Neuronal stem cell (in vitro differentiated cells): Measurements from ENCODE around the gene ENDOD1.

ENCODE experiments used
- DNase-seq: peaks from one replicate; pipeline ENCODE4 v3.0.0-alpha.2; 2013; ENCODE audit warnings: low spot score
- H2AFZ ChIP-seq: one replicate; pipeline ENCODE4 v1.6.1; 2013; ENCODE audit warnings: mild to moderate bottlenecking, low read length, inconsistent platforms
- H2AK5ac ChIP-seq: 2 replicates; pipeline ENCODE4 v1.6.1; 2013; ENCODE audit warnings: low read depth, mild to moderate bottlenecking, inconsistent platforms, low read length, moderate library complexity, mixed read lengths
- H2BK120ac ChIP-seq: 2 replicates; pipeline ENCODE4 v1.6.1; 2013; ENCODE audit warnings: low read depth, mild to moderate bottlenecking, inconsistent platforms, low read length, moderate library complexity, mixed read lengths
- H2BK12ac ChIP-seq: one replicate; pipeline ENCODE4 v1.6.1; 2013; ENCODE audit warnings: low read length, inconsistent platforms
- H2BK15ac ChIP-seq: 2 replicates; pipeline ENCODE4 v1.6.1; 2013; ENCODE audit warnings: mild to moderate bottlenecking, low read length, inconsistent platforms, mixed read lengths
- H2BK5ac ChIP-seq: one replicate; pipeline ENCODE4 v1.6.1; 2013; ENCODE audit warnings: inconsistent platforms, mild to moderate bottlenecking, low read length, moderate library complexity
- H3K14ac ChIP-seq: one replicate; pipeline ENCODE4 v1.6.1; 2013; ENCODE audit warnings: low read length, inconsistent platforms
- H3K18ac ChIP-seq: 2 replicates; pipeline ENCODE4 v1.6.1; 2013; ENCODE audit warnings: low read length, inconsistent platforms
- H3K23ac ChIP-seq: 2 replicates; pipeline ENCODE4 v1.6.1; 2013; ENCODE audit warnings: low read depth, mild to moderate bottlenecking, mixed read lengths, low read length, inconsistent platforms; ENCODE audit not compliant: poor library complexity
- H3K27ac ChIP-seq: replicated peaks from 3 replicates; pipeline ENCODE4 v1.5.1; 2013; ENCODE audit warnings: low read length, inconsistent platforms
- H3K27me3 ChIP-seq, 3 experiments: 2 replicates each; pipeline ENCODE4 v1.6.1; 2013; ENCODE audit warnings: low read length in 3 of 3, mild to moderate bottlenecking in 2 of 3, inconsistent platforms in 1 of 3, low read depth in 1 of 3, mixed read lengths in 1 of 3, moderate library complexity in 1 of 3; ENCODE audit not compliant: control insufficient read depth in 3 of 3, insufficient read depth in 3 of 3
- H3K36me3 ChIP-seq, 2 donors: replicated peaks in 1 of 2; 2 replicates each; pipeline ENCODE4 v1.6.1; 2013; ENCODE audit warnings: low read length in 2 of 2; ENCODE audit not compliant: control insufficient read depth in 2 of 2, insufficient read depth in 2 of 2
- H3K4ac ChIP-seq: 2 replicates; pipeline ENCODE4 v1.6.1; 2013; ENCODE audit warnings: inconsistent platforms, mild to moderate bottlenecking, low read length, moderate library complexity
- H3K4me1 ChIP-seq, 2 donors: 1 replicate in 1 of 2; 2 replicates in 1 of 2; pipeline ENCODE4 v1.6.1; 2013; ENCODE audit warnings: low read length in 2 of 2, low read depth in 1 of 2; ENCODE audit not compliant: control insufficient read depth in 2 of 2, insufficient read depth in 1 of 2
- H3K4me2 ChIP-seq: one replicate; pipeline ENCODE4 v1.6.1; 2013; ENCODE audit warnings: mild to moderate bottlenecking, low read length, inconsistent platforms; ENCODE audit not compliant: insufficient read depth, poor library complexity, severe bottlenecking
- H3K4me3 ChIP-seq, 2 donors: 2 replicates each; pipeline ENCODE4 v1.5.1; 2013; ENCODE audit warnings: low read length in 2 of 2, mild to moderate bottlenecking in 2 of 2, inconsistent platforms in 1 of 2, moderate library complexity in 1 of 2
- H3K79me1 ChIP-seq: one replicate; pipeline ENCODE4 v1.6.1; 2013; ENCODE audit warnings: low read depth, mild to moderate bottlenecking, inconsistent platforms, low read length, moderate library complexity
- H3K9ac ChIP-seq: one replicate; pipeline ENCODE4 v1.6.1; 2013; ENCODE audit warnings: mild to moderate bottlenecking, low read depth, low read length, inconsistent platforms; ENCODE audit not compliant: poor library complexity
- H3K9me3 ChIP-seq, 2 donors: replicated peaks in 1 of 2; 2 replicates each; pipeline versions ENCODE3 to v1.6.1; 2013; ENCODE audit warnings: low read length in 2 of 2, mild to moderate bottlenecking in 2 of 2, inconsistent platforms in 1 of 2, low read depth in 1 of 2, mixed read lengths in 1 of 2, moderate library complexity in 1 of 2; ENCODE audit not compliant: control insufficient read depth in 2 of 2, insufficient read depth in 1 of 2
- H4K8ac ChIP-seq: one replicate; pipeline ENCODE4 v1.6.1; 2013; ENCODE audit warnings: low read depth, mild to moderate bottlenecking, inconsistent platforms, low read length, moderate library complexity
- H4K91ac ChIP-seq: one replicate; pipeline ENCODE4 v1.6.1; 2013; ENCODE audit warnings: low read length, low read depth, mild to moderate bottlenecking, inconsistent platforms; ENCODE audit not compliant: poor library complexity
- WGBS, 2 donors: extraction: QIAGEN DNeasy Blood & Tissue Kit; methylation state at CpG; one replicate each; pipeline ENCODE4 v1.1.7; 2013; ENCODE audit warnings: missing lambda C conversion rate in 2 of 2, mixed read lengths in 1 of 2; ENCODE audit not compliant: insufficient read length in 2 of 2, insufficient replicate concordance in 1 of 2; ENCODE audit errors: extremely low coverage in 2 of 2; 5-methylcytosine and 5-hydroxymethylcytosine counted together

The ENDOD1 gene

GRCh38 chr11:95163106-95163505 is 73.5 kb downstream of the ENDOD1 start:
- no peak overlapping the region for H2BK120ac ChIP-seq
- H2AK5ac ChIP-seq = no peak overlapping the region
- no peak overlapping the region for H2BK12ac ChIP-seq
- DNase-seq = no peak
- no peak overlapping the region for H2BK5ac ChIP-seq
- no peak overlapping the region for H3K27ac ChIP-seq
- no peak overlapping the region for H3K4me2 ChIP-seq
- H3K9me3 ChIP-seq = peaks cover 0 to 2% of the 10 kb centered on the region in 2 donors
- no peak overlapping the region for H3K9ac ChIP-seq
- H3K4ac ChIP-seq = no peak overlapping the region
- H3K27me3 ChIP-seq = no peaks in the 10 kb centered on the region
- no CpG with 5 or more reads among the region's 4 CpGs for WGBS, 2 donors
- no peaks in the 10 kb centered on the region for H3K79me1 ChIP-seq
- no peak overlapping the region for H3K18ac ChIP-seq
- H4K91ac ChIP-seq = no peak overlapping the region
- no peak overlapping the region for H2BK15ac ChIP-seq
- no peak overlapping the region for H3K4me3 ChIP-seq
- H4K8ac ChIP-seq = no peak overlapping the region
- H2AFZ ChIP-seq = no peak overlapping the region
- H3K14ac ChIP-seq = no peak overlapping the region
- no peak overlapping the region for H3K23ac ChIP-seq
- H3K36me3 ChIP-seq = no peaks in the 10 kb centered on the region
- no peaks in the 10 kb centered on the region for H3K4me1 ChIP-seq

- Histone ChIP-seq H2BK120ac (no peak overlapping the region), H3K27me3 (no peaks in the 10 kb centered on the region), H2BK12ac (no peak overlapping the region), H3K23ac (no peak overlapping the region), H2BK5ac (no peak overlapping the region), H3K9me3 (no peaks in the 10 kb centered on the region), H2BK15ac (no peak overlapping the region), H2AK5ac (no peak overlapping the region), H3K4me3 (no peak overlapping the region), H3K14ac (no peak overlapping the region), H2AFZ (no peak overlapping the region), H4K8ac (no peak overlapping the region), H3K9ac (no peak overlapping the region), H3K27ac (no peak overlapping the region), H3K79me1 (no peaks in the 10 kb centered on the region), H3K36me3 (peaks cover 0 to 9% of the 10 kb centered on the region in 2 donors), H3K4ac (no peak overlapping the region), H4K91ac (no peak overlapping the region), H3K4me2 (no peak overlapping the region), H3K4me1 (no peaks in the 10 kb centered on the region), H3K18ac (no peak overlapping the region)
- no peak for DNase-seq
Measured at GRCh38 chr11:95165638-95166037, 76.0 kb downstream of the ENDOD1 start.

GRCh38 chr11:95166781-95167180 is 77.1 kb downstream of the ENDOD1 start:
- no peak overlapping the region for H3K9ac ChIP-seq
- no peak overlapping the region for H3K4me3 ChIP-seq
- H3K27me3 ChIP-seq = no peaks in the 10 kb centered on the region
- H3K36me3 ChIP-seq = peaks cover 0 to 20% of the 10 kb centered on the region in 2 donors
- H2AK5ac ChIP-seq = no peak overlapping the region
- no peak overlapping the region for H3K18ac ChIP-seq
- H2BK5ac ChIP-seq = no peak overlapping the region
- no peak overlapping the region for H3K14ac ChIP-seq
- no peak overlapping the region for H2BK120ac ChIP-seq
- no peaks in the 10 kb centered on the region for H3K9me3 ChIP-seq
- no peak overlapping the region for H2AFZ ChIP-seq
- H4K91ac ChIP-seq = no peak overlapping the region
- H4K8ac ChIP-seq = no peak overlapping the region
- no peaks in the 10 kb centered on the region for H3K4me1 ChIP-seq
- no peak overlapping the region for H3K27ac ChIP-seq
- H3K4me2 ChIP-seq = no peak overlapping the region
- H2BK15ac ChIP-seq = no peak overlapping the region
- no peak overlapping the region for H3K23ac ChIP-seq
- H3K4ac ChIP-seq = no peak overlapping the region
- H3K79me1 ChIP-seq = no peaks in the 10 kb centered on the region
- WGBS, 2 donors = no CpG with 5 or more reads among the region's 2 CpGs
- no peak overlapping the region for H2BK12ac ChIP-seq
- DNase-seq = no peak

GRCh38 chr11:95170294-95170693 is 80.6 kb downstream of the ENDOD1 start:
- Histone ChIP-seq H3K14ac (no peak overlapping the region), H4K8ac (no peak overlapping the region), H3K79me1 (no peaks in the 10 kb centered on the region), H3K4ac (no peak overlapping the region), H2BK120ac (no peak overlapping the region), H2BK5ac (no peak overlapping the region), H2AFZ (no peak overlapping the region), H4K91ac (no peak overlapping the region), H2BK15ac (no peak overlapping the region), H3K18ac (no peak overlapping the region), H3K9ac (no peak overlapping the region), H3K9me3 (no peaks in the 10 kb centered on the region), H2AK5ac (no peak overlapping the region), H3K4me3 (no peak overlapping the region), H3K4me1 (no peaks in the 10 kb centered on the region), H3K23ac (no peak overlapping the region), H2BK12ac (no peak overlapping the region), H3K4me2 (no peak overlapping the region), H3K27ac (no peak overlapping the region), H3K36me3 (peaks cover 2 to 53% of the 10 kb centered on the region in 2 donors), H3K27me3 (no peaks in the 10 kb centered on the region)
- DNase-seq = no peak
- no CpG with 5 or more reads among the region's 5 CpGs for WGBS, 2 donors
